GM19240 (cell line): ENCODE results near the gene ICAM5.
"Not testable (repeated sequence)": the region's sequence is repeated elsewhere in the genome, so short reads cannot be mapped to it uniquely, and the experiment has no call there.

Experiments
- DNase-seq: peaks from one replicate; pipeline ENCODE4 v3.0.0; 2011; ENCODE audit warnings: low spot score; ENCODE audit not compliant: insufficient read length

The ICAM5 gene

GRCh38 chr19:10270616-10271394, 18.9 kb upstream of the ICAM5 start, which contains the start of gene ICAM1:
TSS of gene ICAM1 (plus strand) at chr19:10271120. CDS start at chr19:10271160, 40 bp downstream.
- DNase-seq, result no peak

DNA sequence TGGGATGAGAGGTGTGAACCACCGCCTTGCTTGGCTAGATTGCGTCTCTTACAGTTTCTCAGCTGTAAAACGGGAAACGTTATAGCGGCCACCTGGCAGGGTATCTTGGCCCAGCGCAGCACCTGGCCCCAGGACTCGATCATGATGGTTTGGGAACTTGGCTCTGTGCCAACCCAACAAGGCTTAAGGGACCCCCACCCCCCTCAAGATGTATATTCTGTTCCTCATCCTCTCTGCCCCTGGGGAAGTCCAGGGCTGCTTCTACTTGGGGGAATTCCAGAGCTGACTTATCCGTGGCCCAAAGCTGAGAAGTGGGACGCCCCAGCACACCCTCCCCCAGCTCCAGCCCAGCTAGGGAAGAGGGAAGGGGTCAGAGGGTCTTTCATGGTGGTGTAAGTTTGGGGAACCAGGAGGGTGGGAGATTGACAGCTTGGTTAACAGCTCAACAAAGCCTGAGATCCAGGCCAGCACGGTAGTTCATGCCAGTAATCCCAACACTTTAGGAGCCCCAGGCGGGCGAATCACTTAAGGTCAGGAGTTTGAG, 18.1 kb upstream of the ICAM5 start:
- DNase-seq, result no peak

DNA sequence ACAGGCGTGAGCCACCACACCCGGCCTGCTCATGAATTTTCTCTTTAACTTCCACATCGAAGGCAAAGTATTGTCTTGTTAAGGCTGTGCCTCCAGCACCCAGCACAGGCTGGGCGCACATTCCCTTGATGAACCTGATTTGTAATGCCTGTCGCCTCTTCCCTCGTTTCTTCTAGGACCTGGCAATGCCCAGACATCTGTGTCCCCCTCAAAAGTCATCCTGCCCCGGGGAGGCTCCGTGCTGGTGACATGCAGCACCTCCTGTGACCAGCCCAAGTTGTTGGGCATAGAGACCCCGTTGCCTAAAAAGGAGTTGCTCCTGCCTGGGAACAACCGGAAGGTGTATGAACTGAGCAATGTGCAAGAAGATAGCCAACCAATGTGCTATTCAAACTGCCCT, 15.2 kb upstream of the ICAM5 start:
- DNase-seq, result no peak

DNA sequence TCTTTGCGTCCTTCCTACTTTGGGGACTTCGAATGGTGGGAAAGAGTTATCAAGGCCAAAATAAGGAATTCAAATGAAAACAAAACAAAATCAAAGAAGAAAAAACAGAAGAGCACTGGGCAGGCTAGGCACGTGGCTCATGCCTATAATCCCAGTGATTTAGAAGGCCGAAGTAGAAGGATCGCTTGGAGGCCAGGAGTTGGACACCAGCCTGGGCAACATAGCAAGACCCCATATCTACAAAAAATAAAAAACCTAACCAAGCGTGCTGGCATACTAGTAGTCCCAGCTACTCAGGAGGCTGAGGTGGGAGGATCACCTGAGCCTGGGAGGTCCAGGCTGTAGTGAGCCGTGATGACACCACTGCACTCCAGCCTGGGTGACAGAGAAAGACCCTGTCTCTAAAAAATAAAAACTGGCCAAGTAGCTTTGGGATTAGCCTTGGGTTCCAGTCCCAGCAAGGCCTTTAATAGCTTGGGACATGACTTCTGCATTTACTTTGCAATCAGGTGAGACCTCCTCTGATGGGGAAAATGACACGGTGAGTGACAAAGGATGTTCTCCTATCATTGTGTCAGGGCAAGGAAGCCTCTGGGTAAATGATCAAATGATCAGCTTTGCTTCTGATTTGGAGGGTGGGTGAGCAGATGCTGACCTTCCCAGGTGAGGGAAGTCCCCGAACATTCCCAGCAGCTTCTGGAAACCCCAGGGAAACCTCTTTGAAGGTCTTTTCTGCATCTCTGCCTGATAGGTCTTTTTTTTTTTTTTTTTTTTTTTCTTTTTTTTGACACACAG, 11.8 kb upstream of the ICAM5 start:
- no peak for DNase-seq

- DNase-seq, result no peak
Observed at GRCh38 chr19:10278935-10279334, 10.8 kb upstream of the ICAM5 start.

DNA sequence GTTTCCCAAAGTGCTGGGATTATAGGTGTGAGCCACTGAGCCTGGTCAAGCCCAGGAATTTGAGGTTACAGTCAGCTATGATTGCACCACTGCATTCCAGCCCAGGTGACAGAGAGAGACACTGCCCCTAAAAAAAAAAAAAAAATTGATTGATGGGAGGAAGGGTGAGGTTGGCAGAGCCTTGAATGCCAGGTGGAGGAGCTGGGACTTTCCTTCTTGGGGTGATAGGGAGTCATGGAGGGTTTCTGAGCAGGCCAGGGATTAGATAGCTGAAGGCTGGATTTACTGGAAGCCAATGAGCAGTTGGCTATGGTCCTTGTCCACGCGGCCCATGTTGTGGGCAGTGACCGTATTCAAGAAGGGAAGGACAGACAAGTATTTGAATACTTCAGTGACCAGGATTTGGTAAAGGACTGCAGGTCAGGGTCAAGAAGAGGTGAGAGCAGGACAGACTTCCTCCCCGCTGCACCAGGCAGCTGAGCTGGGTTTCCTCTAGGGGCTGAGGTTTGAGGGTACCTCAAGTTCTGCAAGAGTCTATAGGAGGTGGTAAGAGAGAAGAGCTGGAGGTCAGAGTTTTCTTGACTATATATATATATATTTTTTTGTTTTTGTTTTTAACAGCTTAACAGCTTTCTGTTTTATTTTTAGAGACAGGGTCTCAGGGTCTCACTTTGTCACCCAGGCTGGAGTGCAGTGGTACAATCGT, 9.9 kb upstream of the ICAM5 start:
- no peak for DNase-seq

GRCh38 chr19:10282043-10282442, 7.7 kb upstream of the ICAM5 start:
- not testable (repeated sequence) for DNase-seq

DNA sequence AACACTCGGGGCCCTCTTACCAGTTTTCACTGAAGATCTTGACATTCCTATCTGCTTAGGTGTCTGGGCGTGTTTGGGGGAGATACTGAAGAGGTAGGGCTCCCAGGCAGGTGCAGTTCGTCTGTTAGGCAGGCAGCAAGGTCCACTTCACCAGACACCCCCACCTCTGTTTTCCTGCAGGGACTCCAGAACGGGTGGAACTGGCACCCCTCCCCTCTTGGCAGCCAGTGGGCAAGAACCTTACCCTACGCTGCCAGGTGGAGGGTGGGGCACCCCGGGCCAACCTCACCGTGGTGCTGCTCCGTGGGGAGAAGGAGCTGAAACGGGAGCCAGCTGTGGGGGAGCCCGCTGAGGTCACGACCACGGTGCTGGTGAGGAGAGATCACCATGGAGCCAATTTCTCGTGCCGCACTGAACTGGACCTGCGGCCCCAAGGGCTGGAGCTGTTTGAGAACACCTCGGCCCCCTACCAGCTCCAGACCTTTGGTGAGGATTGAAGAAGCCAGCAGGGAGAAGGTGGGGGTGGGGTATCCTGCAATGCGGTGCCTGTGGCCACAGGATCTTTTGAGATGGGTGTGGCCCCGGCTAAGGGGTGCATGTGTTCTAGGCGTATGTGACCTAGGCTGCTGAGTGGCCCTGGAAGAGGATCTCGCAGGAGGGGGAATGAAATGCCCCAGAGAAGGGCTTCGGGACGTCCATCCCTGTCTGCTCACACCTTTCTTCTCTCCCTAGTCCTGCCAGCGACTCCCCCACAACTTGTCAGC, 6.3 kb upstream of the ICAM5 start:
- no peak for DNase-seq

- no peak for DNase-seq
Observed at GRCh38 chr19:10284065-10284959, 5.4 kb upstream of the ICAM5 start.

DNA sequence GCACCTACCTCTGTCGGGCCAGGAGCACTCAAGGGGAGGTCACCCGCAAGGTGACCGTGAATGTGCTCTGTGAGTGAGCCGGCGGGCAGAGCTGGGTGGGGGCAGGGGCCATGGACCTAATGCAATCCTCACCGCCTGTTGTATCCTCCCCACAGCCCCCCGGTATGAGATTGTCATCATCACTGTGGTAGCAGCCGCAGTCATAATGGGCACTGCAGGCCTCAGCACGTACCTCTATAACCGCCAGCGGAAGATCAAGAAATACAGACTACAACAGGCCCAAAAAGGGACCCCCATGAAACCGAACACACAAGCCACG, 4.8 kb upstream of the ICAM5 start:
- DNase-seq, result no peak

- DNase-seq, result no peak
Observed at GRCh38 chr19:10285393-10285792, 4.4 kb upstream of the ICAM5 start.

GRCh38 chr19:10286803-10287737, 2.7 kb upstream of the ICAM5 start, which contains the start of gene ICAM4:
TSS of gene ICAM4 (plus strand) at chr19:10286955. CDS start at chr19:10287013, 58 bp downstream.
- no peak for DNase-seq

DNA sequence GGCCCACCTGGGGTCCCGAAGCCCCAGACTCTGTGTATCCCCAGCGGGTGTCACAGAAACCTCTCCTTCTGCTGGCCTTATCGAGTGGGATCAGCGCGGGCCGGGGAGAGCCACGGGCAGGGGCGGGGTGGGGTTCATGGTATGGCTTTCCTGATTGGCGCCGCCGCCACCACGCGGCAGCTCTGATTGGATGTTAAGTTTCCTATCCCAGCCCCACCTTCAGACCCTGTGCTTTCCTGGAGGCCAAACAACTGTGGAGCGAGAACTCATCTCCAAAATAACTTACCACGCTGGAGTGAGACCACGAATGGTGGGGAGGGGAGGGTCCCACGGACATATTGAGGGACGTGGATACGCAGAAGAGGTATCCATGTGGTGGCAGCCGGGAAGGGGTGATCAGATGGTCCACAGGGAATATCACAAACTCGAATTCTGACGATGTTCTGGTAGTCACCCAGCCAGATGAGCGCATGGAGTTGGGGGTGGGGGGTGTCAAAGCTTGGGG, 1.0 kb upstream of the ICAM5 start:
- no peak for DNase-seq

GRCh38 chr19:10289167-10289835, 451 bp upstream of the ICAM5 start:
- DNase-seq, result no peak

DNA sequence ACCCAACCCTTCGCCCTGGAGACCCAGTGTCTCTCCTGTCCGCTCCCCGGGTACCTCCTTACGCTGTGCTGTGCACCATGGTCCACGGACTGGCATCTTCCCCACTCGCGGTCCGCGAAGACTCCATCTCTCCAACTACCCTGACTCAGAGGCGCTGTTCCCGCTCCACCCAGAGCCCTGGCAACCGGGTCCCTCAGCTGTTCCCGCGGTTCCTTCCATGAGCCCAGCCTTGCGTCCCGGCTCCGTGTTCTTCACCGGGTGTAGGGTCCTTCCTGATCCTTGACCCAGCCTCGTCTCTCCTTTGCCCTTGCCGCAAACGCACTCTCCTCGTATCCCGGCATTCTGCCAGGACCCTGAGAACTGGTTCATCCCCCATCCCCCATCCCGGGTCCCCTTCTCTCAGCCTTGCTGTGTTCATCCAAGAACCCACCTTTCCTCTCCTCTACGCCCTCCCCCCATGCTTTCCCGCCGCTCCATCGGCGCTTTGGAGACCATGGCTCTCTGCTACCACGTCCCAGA, 664 bp downstream of the ICAM5 start:
- no peak for DNase-seq

DNA sequence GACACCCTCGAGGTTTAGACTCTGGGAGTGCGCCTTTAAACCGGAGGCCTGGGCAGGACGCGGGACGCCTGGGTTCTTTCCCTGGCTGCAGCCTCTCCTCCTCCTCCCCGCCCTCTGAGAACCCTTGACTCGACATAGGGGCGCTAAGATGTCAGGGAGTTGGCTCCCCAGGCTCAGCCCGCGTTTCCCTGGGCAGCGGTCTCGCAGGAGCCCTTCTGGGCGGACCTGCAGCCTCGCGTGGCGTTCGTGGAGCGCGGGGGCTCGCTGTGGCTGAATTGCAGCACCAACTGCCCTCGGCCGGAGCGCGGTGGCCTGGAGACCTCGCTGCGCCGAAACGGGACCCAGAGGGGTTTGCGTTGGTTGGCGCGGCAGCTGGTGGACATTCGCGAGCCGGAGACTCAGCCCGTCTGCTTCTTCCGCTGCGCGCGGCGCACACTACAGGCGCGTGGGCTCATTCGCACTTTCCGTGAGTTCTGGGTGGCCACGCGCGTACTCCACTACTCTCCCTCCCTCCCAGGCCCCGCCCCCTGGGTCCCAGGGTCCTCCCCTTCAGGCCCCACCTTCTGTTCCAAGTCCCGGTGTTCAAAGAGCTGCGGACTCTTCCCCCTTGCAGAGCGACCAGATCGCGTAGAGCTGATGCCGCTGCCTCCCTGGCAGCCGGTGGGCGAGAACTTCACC, 1.3 kb downstream of the ICAM5 start:
- no peak for DNase-seq

GRCh38 chr19:10291554-10292205, 1.9 kb downstream of the ICAM5 start:
- no peak for DNase-seq
